Dermis microvascular lymphatic vessel endothelial cell (primary cell): Measurements from ENCODE around the gene PLD6. TPM values are rescaled to one million over a fixed set of nuclear protein-coding genes. Genes with fewer than 3 reads are reported as not detected.
A peak's percentile ranks its signal among the peaks of the same experiment; 100 is the strongest.

ENCODE experiments used
- DNase-seq, 2 donors: peaks; one replicate each; pipeline versions ENCODE4 v3.0.0 to v3.0.0-alpha.2; 2010; ENCODE audit warnings: low read depth in 2 of 2
- total RNA-seq: library from RNA; depleted of rRNA; stranded (reverse); fragments of >200 nt; gene quantifications from 2 replicates; pipeline ENCODE4 v1.2.1, GENCODE V29; 2014

Gene PLD6
- total RNA-seq, 1 donor from 2014 or later, result 0.90 TPM

- DNase-seq, result no peak
These were observed 21.7 kb upstream of the PLD6 start for GRCh38 chr17:17227608-17228520.

GRCh38 chr17:17226451-17227265, 20.5 kb upstream of the PLD6 start:
- no peak for DNase-seq

DNA sequence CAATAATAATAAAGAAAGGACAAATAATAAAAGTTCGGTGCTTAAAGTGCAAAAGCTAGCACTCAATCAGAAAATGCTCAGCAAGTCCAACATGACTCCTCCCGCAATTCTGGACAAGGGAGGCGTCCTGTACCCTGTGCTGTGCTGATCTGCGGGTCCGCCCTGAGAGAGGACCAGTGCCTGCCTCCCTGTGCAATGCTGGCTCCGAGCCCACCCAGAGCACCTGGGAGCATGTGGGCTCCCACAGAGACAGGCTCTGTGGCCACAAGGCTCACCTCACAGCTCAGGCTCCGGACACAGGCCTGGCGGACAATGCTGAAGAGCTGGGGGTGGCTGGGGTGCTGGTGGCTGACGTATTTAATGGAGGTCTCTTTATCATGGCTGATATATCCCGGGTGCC, 19.8 kb upstream of the PLD6 start:
- DNase-seq, result no peak

- DNase-seq, result no peak
These were observed 18.0 kb upstream of the PLD6 start for GRCh38 chr17:17224137-17224536.

GRCh38 chr17:17223736-17224135, 17.6 kb upstream of the PLD6 start:
- no peak for DNase-seq

DNA sequence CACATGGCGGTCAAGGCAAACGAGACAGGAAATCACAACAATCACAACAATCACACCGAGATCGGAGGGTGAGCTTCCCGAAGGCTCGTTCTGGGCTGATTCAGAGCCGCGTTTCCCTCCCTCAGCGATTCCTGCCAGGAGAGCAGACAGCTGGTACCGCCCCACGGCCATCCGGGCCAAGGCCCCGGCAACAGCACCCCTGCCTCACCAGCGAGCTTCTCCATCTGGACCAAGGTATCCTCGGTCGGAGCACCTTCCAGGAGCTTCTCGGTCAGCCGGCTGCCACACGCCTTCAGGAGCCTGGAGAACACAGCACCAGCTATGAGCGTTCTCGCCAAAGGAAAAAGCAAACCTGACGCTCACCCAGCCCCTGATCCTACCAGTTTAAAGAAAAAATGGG, 15.2 kb upstream of the PLD6 start:
- no peak for DNase-seq

- no peak for DNase-seq
These were observed 14.4 kb upstream of the PLD6 start for GRCh38 chr17:17220529-17220928.

GRCh38 chr17:17217995-17218394, 11.9 kb upstream of the PLD6 start:
- DNase-seq, result no peak

- DNase-seq, result no peak
These were observed 10.6 kb upstream of the PLD6 start for GRCh38 chr17:17216776-17217175.

DNA sequence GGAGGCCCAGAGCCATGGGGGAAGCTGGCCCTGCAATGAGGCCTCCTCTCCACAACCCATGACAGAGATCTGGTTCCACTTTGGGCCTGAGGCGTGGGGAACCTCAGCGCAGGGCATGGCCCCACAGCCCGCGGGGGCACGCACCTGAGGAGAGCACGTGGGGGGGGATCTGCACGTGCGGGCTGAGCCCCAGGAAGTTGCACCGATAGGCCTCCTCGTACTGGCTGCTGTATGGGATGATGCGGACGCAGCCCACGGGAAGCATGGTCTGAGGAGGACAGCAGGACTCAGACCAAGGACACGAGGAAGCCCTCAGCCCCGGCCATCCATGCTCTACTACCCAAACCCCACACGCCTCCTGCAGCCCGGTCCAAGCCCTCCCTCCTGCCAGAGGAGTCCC, 10.1 kb upstream of the PLD6 start:
- DNase-seq, result no peak

- no peak for DNase-seq
These were observed 9.4 kb upstream of the PLD6 start for GRCh38 chr17:17215575-17215974.

GRCh38 chr17:17214646-17215436, 8.7 kb upstream of the PLD6 start:
- DNase-seq, result no peak

DNA sequence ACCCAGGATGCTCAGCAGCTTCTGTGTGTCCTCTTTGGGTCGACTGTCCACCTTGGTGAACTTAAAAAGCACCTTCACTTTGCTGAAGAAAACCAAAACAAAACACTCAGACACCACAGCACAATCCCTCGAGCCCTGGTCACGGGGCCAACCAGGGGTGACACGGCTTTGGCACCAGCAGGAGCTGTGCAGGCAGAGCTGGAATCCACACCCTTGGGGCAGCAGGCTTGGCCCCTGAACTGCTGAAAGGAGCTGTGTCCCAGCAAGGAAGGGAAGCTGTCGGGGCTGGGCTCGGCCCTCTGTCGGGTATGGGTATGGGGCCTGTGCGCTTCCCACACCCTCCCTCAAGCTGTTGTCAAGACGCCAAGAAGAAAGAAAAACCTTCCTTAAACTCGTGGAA, 7.6 kb upstream of the PLD6 start:
- DNase-seq, result no peak

DNA sequence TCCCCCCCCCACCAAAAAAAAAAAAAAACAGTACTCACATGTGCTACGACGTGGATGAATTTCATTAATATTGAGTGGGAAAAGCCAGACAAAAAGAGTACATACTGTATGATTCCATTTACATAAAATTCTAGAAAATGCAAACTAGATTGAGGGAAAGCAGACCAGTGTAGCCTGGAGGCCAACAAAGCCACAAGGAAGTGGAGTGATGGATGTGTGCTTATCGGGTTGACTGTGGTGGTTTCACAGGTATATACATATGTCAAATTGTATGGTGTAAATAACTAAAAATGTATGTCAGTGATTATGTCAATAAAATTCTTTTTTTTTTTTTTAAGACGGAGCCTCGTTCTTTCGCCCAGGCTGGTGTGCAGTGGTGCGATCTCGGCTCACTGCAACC, 1.9 kb upstream of the PLD6 start:
- no peak for DNase-seq

DNA sequence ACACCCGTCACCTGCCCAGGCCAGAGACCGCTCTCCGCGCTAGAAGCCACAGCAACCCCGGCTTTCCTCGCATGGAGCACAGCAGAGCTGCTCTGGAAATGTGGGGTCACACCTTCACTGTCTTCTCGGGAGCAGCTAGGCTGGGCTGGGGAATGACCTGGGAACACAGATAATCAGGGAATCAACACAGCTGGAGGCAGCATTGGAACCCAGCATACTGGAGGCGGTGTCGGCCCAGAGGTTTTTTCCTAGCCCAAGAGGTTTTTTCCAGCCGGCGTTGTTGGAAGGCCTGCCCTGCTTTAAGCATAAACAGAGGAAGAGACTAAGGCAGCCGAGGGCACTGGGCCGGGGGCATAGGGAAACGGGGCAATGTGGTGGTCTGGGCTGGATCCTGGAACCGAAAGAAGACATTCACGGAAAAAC, 791 bp upstream of the PLD6 start:
- DNase-seq, result peak in 1 of 2 donors; percentile 25

DNA sequence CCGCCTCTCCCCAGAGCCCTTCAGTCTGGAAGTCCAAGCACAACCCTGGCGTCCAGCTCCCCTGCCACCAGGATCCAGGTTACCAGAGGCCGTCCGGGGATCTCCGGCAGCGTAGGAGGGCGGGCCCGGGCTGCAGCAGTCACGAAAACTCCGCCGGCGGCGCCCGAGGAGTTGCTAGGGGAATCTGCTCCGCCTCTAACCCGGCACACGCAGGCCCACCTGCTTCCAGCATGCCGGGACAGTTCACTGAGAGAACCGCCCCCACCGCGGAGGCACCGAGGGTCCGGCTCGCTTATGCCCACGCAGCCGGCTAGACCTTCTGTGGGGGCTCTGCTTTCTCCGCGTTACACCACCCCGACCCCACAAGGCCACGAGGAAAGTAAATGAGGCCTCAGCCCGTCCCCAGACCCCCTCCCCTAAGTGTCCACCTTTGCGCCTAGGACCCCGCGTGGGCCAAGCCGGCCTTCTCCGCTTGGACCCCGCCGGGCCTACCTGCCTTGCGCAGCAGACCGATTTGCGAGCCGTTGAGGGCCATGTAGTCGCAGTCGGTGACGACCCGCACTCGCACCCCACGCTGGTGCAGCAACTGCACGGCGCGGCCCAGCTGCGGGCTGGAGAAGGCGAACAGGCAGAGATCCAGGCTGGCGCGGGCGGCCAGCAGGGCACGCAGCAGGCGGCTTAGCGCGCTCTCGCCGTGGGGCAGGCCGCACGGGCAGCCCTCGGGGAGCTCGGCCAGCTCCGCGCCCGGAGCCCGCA, 587 bp downstream of the PLD6 start:
- DNase-seq, result peak in 1 of 2 donors; percentile 60

DNA sequence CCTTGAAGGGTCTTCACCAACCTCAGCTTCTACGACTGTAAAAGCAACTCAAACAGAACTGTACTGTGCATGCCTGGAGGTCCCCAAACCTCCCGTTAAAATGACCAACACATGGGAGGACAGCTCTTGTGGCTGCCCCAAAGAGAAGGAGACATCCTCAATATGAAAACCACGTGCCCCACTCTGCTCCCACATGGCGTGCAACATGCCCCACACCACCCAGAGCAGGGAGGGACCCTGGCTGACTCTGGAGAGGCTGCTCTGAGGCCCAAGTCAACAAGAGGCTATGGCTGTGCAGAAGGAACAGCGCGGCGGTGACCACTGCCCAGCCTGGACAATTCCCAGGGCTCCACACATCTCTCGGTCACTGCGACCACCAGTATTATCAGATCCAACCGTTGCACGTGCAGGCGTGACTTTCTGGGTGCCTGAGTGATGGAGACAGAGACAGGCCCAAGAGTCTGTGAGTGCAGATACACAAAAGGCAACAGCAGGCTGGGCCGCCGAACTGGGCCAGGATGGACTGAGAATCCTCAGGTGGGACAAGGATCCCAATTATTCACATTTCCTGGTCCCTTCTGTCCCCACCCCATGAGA, 1.4 kb downstream of the PLD6 start:
- no peak for DNase-seq

DNA sequence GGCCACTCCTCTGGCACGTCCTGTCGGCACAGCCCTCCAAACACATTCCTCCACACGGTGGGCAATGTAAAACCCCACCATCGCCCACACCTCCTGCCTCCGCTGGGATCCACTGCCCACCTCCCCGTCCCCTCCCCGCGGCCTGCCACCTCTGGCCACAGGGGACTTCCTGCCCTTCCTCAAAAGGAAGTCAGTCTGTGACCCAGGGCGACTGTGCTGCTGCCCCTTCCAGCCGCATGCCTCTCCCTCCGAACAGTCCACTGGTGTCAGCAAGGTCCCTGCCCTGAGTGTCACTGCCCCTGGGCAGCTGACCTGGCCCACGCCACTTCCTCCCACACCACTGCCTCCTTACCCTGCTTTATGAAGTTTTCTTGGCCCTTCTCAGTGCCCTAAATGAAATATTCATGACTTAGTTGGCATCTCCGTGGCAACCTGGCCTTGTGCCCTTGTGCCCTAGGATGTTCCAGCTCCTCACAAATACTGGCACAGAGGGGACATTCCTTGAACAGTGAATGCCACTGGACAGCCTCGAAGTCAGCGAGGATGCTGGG, 2.0 kb downstream of the PLD6 start:
- DNase-seq, result no peak

- DNase-seq, result no peak
These were observed 2.9 kb downstream of the PLD6 start for GRCh38 chr17:17203173-17203730.

GRCh38 chr17:17201907-17202306, 4.2 kb downstream of the PLD6 start:
- no peak for DNase-seq
